Prostate gland (tissue), 2 donors: ENCODE results near the gene SPG7.

Experiments
- POLR2AphosphoS5 ChIP-seq: sonication (generic); formaldehyde crosslinking; IDR thresholded peaks from one replicate; pipeline ENCODE4 v1.6.1; 2017; ENCODE audit warnings: antibody characterized with exemption
- TF ChIP-seq, protein P1 (sequence below), 4 experiments: fragments of 200-600 bp in 2 of 4; fragments of 450-650 bp in 2 of 4; sonication (generic) in 2 of 4; IDR thresholded peaks; 1 replicate in 3 of 4; 2 replicates in 1 of 4; pipeline ENCODE4 v1.5.1; 2016 to 2019; ENCODE audit warnings: antibody characterized with exemption in 4 of 4, mild to moderate bottlenecking in 2 of 4, moderate library complexity in 2 of 4

DNA sequence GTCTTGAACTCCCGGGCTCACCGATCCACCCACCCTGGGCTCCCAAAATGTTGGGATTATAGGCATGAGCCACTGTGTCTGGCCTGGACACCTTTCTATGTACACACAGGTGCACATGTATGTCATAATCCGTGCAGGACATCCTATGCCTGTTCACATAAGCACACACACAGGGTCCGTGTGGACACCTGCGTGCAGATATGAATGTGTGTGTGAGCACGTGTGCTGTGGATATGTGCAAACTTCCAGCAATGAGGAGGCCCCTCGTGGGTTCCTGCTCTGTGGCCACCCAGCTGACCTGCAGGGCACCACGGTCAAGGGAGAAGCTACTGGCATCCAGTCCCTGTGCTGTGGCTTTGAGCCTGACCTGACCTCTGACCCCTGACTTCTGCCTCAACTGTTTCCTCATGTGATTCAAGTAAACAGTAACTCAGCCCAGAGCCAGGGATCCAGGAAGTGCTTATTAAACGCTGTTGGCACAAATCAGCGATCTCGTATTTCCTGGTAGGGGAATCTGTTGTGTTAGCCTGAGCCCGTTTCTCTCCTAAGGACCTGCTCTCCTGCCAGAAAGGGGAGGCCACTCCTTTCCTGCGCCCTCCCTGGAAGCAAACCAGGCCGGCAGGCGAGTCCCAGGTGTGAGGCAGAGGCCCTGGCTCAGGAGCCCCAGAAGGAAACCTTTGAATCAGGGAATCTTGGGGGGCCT lies 73.8 kb downstream of the SPG7 start:
- peak; percentile 82 for TF ChIP-seq POLR2AphosphoS5
- TF ChIP-seq, protein P1, sequence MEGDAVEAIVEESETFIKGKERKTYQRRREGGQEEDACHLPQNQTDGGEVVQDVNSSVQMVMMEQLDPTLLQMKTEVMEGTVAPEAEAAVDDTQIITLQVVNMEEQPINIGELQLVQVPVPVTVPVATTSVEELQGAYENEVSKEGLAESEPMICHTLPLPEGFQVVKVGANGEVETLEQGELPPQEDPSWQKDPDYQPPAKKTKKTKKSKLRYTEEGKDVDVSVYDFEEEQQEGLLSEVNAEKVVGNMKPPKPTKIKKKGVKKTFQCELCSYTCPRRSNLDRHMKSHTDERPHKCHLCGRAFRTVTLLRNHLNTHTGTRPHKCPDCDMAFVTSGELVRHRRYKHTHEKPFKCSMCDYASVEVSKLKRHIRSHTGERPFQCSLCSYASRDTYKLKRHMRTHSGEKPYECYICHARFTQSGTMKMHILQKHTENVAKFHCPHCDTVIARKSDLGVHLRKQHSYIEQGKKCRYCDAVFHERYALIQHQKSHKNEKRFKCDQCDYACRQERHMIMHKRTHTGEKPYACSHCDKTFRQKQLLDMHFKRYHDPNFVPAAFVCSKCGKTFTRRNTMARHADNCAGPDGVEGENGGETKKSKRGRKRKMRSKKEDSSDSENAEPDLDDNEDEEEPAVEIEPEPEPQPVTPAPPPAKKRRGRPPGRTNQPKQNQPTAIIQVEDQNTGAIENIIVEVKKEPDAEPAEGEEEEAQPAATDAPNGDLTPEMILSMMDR (IDR thresholded peaks at IDR 0.05), result no peak
